Body of pancreas (tissue), 4 donors: ENCODE measurements around the gene MRPL10. TPM values are rescaled to one million over a fixed set of nuclear protein-coding genes. Genes with fewer than 3 reads are reported as not detected.
A peak's percentile ranks its signal among the peaks of the same experiment; 100 is the strongest.

ENCODE experiments used
- ATAC-seq: fragments of 150-250 bp; one replicate; pipeline ENCODE4 v1.9.1; 2016
- DNase-seq, 4 donors: peaks; one replicate each; pipeline ENCODE4 v3.0.0-alpha.2; 2019
- H3K27ac ChIP-seq, 4 donors: fragments of 200-600 bp; sonication (generic); 1 replicate in 3 of 4; 2 replicates in 1 of 4; pipeline versions ENCODE4 v1.5.1 to v1.6.1; 2016 to 2019; ENCODE audit warnings: mild to moderate bottlenecking in 1 of 4, mixed read lengths in 1 of 4, moderate library complexity in 1 of 4
- H3K27me3 ChIP-seq, 2 donors: fragments of 200-600 bp; sonication (generic); one replicate each; pipeline ENCODE4 v1.6.0; 2016; ENCODE audit warnings: mild to moderate bottlenecking in 1 of 2
- H3K36me3 ChIP-seq, 2 donors: fragments of 200-600 bp; sonication (generic); replicated peaks in 1 of 2; 2 replicates each; pipeline ENCODE4 v1.5.1; 2016; ENCODE audit warnings: low read depth in 2 of 2; ENCODE audit not compliant: insufficient read depth in 1 of 2
- H3K4me1 ChIP-seq: fragments of 200-600 bp; sonication (generic); one replicate; pipeline ENCODE4 v1.6.0; 2016
- H3K4me3 ChIP-seq, 2 donors: fragments of 200-600 bp; sonication (generic); 1 replicate in 1 of 2; 2 replicates in 1 of 2; pipeline ENCODE4 v1.5.1; 2016 to 2019
- H3K9me3 ChIP-seq, 3 donors: fragments of 200-600 bp; sonication (generic); 1 replicate in 2 of 3; 2 replicates in 1 of 3; pipeline ENCODE4 v1.5.1; 2016
- POLR2A ChIP-seq, 3 donors: fragments of 450-650 bp; IDR thresholded peaks; one replicate each; pipeline ENCODE4 v1.6.1; 2016; ENCODE audit warnings: antibody characterized with exemption in 3 of 3, mild to moderate bottlenecking in 2 of 3
- WGBS, 2 donors: methylation state at CpG; one replicate each; pipeline ENCODE4 v1.1.5; 2017; 5-methylcytosine and 5-hydroxymethylcytosine counted together
- intact Hi-C: fragments of 100-400 bp; cut with DNase I; formaldehyde crosslinking; loops from one replicate; pipeline ENCODE4 v1.15.1; 2023
- total RNA-seq, 2 donors: library from RNA; depleted of rRNA; stranded (reverse); fragments of >200 nt; gene quantifications; one replicate each; pipeline ENCODE4 v1.1.0, GENCODE V29; 2016
- TF ChIP-seq, protein P1 (sequence below), 7 experiments: fragments of 450-650 bp in 4 of 7; fragments of 200-600 bp in 3 of 7; sonication (generic) in 3 of 7; IDR thresholded peaks; one replicate each; pipeline ENCODE4 v1.5.1; 2016 to 2019; ENCODE audit warnings: antibody characterized with exemption in 7 of 7

MRPL10 gene
- total RNA-seq, 2 donors from 2014 or later: 4.3 to 29.8 TPM

DNA sequence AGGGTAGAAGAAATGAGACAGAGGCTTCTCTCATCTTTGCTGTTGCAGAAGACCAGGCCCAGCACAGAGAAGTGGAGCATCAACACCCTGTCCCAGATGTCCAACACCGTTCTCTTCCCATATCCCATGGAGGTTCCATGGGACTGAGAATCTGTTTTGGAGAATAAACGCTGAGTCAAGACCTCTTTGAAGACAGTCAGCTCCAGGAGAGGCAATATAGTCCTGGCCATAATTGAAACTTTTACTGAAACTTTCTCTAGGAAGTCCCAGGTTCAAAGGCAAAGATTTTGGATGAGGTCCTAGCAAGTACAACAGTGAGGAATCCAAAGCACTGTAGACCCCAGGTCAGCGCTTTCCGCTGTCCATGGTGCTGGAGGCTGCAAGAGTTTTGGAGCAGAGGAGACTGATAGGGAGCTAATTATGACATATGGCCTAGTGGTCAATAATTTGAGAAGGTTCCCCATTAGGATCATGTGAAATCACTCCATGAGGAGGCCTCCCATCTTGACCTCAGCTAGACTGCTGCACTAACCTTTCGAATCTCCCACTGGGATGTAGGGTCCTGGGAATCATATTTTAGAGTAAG is 45.7 kb downstream of the MRPL10 start:
- WGBS, 2 donors: 42 to 63% methylated on average over 5 of the region's 5 CpGs
- intact Hi-C loops: no loop called here
- DNase-seq: no peak
- ATAC-seq: no peak
- H3K9me3 ChIP-seq: no peaks in the 10 kb centered on the region
- peaks cover 0 to 6% of the 10 kb centered on the region in 2 donors for H3K27me3 ChIP-seq
- H3K27ac ChIP-seq: no peak overlapping the region
- H3K36me3 ChIP-seq: no peaks in the 10 kb centered on the region
- H3K4me1 ChIP-seq: peaks cover 9% of the 10 kb centered on the region
- no peak for TF ChIP-seq POLR2A (IDR thresholded peaks at IDR 0.05)
- TF ChIP-seq, protein P1, sequence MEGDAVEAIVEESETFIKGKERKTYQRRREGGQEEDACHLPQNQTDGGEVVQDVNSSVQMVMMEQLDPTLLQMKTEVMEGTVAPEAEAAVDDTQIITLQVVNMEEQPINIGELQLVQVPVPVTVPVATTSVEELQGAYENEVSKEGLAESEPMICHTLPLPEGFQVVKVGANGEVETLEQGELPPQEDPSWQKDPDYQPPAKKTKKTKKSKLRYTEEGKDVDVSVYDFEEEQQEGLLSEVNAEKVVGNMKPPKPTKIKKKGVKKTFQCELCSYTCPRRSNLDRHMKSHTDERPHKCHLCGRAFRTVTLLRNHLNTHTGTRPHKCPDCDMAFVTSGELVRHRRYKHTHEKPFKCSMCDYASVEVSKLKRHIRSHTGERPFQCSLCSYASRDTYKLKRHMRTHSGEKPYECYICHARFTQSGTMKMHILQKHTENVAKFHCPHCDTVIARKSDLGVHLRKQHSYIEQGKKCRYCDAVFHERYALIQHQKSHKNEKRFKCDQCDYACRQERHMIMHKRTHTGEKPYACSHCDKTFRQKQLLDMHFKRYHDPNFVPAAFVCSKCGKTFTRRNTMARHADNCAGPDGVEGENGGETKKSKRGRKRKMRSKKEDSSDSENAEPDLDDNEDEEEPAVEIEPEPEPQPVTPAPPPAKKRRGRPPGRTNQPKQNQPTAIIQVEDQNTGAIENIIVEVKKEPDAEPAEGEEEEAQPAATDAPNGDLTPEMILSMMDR (IDR thresholded peaks at IDR 0.05): no peak
- no peak overlapping the region for H3K4me3 ChIP-seq

DNA sequence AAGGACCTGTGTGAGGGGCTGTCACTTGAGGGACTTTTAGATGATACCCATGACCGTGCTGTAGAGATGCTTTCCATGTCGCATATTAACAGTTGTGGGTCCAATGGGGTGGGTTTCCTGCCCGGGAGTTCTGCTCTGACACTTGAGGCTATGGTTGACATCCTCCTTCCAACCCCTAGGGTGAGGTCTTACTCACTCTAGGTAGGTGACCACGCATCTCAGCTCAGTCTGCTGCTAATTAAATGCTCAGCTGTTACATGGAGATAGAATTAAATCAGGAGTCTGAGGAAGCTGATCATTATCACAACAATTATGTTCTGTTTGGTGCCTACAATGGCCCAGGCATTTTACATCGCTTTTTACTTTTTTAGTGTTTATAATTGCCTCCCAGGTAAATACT is 49.9 kb downstream of the MRPL10 start:
- no peak for DNase-seq
- Histone ChIP-seq H3K27ac (no peak overlapping the region), H3K4me1 (no peaks in the 10 kb centered on the region), H3K9me3 (no peaks in the 10 kb centered on the region), H3K4me3 (no peak overlapping the region), H3K27me3 (no peaks in the 10 kb centered on the region), H3K36me3 (no peaks in the 10 kb centered on the region)
- WGBS, 2 donors: 53 to 80% methylated on average over 5 of the region's 5 CpGs
- intact Hi-C loops: no loop called here
- ATAC-seq: no peak
- TF ChIP-seq POLR2A (IDR thresholded peaks at IDR 0.05): no peak
- TF ChIP-seq, protein P1 (IDR thresholded peaks at IDR 0.05): no peak

DNA sequence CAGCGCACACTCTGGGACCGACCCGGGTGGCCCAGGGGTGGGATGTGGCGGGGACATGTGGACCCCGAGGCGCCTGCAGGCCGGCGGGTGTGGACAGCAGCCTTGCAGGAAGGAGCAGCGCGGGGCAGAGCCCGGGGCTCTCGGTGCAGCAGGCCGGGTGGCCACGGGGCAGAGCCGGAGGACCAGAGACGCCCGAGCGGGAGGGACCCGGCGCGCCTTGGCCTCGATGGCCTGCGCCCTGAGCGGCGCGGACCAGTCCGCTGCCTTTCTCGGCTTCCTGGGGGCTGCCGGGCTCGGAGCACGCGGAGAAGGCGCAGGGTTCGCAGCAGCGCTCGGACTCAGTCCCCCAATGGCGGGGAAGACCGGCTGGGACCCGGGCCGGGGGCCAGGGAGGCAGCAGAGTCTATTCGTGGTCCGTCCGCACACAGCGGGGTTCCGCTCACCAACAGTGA is 53.1 kb downstream of the MRPL10 start:
- intact Hi-C loops: no loop called here
- peaks cover 0 to 16% of the 10 kb centered on the region in 2 donors for H3K27me3 ChIP-seq
- no peak overlapping the region for H3K4me3 ChIP-seq
- TF ChIP-seq POLR2A (IDR thresholded peaks at IDR 0.05): no peak
- TF ChIP-seq, protein P1 (IDR thresholded peaks at IDR 0.05): no peak
- WGBS, 2 donors: 30% methylated on average over 37 of the region's 45 CpGs; no CpG with 5 or more reads in 1 of the 2 donors
- ATAC-seq: no peak
- no peaks in the 10 kb centered on the region for H3K4me1 ChIP-seq
- no peaks in the 10 kb centered on the region for H3K36me3 ChIP-seq
- DNase-seq: no peak
- H3K27ac ChIP-seq: no peak overlapping the region
- H3K9me3 ChIP-seq: no peaks in the 10 kb centered on the region

DNA sequence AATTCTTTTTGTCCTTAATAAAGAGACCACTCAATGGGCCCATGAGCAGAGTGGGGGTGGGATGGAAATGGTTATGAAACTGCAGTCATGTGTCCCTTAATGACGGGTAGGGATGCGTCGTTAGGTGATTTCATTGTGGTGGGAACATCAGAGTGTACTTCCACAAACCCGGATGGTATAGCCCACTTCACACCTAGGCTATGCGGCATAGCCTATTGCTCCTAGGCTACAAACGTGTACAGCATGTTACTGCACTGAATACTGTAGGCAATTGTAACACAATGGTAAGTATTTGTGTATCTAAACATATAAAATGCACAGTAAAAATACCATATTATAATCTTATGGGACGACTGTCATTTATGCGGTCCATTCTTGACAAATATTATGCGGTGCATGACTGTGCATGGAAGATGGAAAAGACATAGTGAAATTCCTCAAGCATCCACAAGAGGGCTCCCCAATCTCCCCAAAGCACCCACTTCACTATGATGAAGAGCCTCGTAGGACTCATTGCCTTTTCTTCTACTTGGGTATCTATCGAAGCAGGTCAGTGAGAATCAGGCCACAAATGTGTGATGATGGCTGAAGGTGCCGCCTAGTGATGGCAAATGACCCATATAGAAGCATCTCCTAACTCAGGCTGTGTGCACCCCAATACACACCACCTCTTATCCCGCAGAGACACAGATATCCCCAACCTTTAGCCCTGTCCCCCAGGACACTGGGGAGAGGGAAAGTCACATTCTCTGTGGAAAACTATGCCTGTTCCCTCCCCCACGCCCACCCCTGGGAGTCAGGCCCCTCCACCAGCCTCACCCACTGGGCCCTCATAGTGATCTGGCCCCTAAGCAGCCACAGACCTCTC is 54.8 kb downstream of the MRPL10 start:
- no peak overlapping the region for H3K4me3 ChIP-seq
- H3K27me3 ChIP-seq: peaks cover 0 to 16% of the 10 kb centered on the region in 2 donors
- H3K27ac ChIP-seq: no peak overlapping the region
- no peaks in the 10 kb centered on the region for H3K4me1 ChIP-seq
- WGBS, 2 donors: 35 to 40% methylated on average over 13 to 14 of the region's 14 CpGs
- no peak for TF ChIP-seq POLR2A (IDR thresholded peaks at IDR 0.05)
- TF ChIP-seq, protein P1 (IDR thresholded peaks at IDR 0.05): peak; percentile 39 to 71 (median 64)
- ATAC-seq (peak; percentile 84), DNase-seq (peak; percentile 28 to 33 (median 30))
- intact Hi-C loops: no loop called here
- no peaks in the 10 kb centered on the region for H3K9me3 ChIP-seq
- H3K36me3 ChIP-seq: no peaks in the 10 kb centered on the region
